Activated CD4-positive, alpha-beta memory T cell treated with anti-CD3 and anti-CD28 coated beads for 36 hours (primary cell): Measurements from ENCODE around the gene LHFPL2. TPM values are rescaled to one million over a fixed set of nuclear protein-coding genes. Genes with fewer than 3 reads are reported as not detected.

Experiments
- CTCF ChIA-PET: fragments of 350-600 bp; sonication (Branson Sonifier 250); formaldehyde crosslinking; loops from one replicate; lab custom pipeline; 2021; ENCODE audit warnings: antibody characterized with exemption, inconsistent platforms; lab: Charles Lee
- POLR2A ChIA-PET: fragments of 350-600 bp; sonication (Branson Sonifier 250); formaldehyde crosslinking; loops from one replicate; lab custom pipeline; 2021; ENCODE audit warnings: antibody characterized with exemption; lab: Charles Lee
- DNase-seq: peaks from one replicate; pipeline ENCODE4 v3.0.0-alpha.2; 2020
- H3K27ac Mint-ChIP-seq: one replicate; pipeline ENCODE4 v1.8.0; 2021; ENCODE audit warnings: mixed read lengths
- H3K27me3 Mint-ChIP-seq: one replicate; pipeline ENCODE4 v1.8.0; 2021; ENCODE audit warnings: mixed read lengths
- H3K36me3 Mint-ChIP-seq: one replicate; pipeline ENCODE4 v1.8.0; 2021; ENCODE audit warnings: mixed read lengths
- H3K4me1 Mint-ChIP-seq: one replicate; pipeline ENCODE4 v1.8.0; 2021; ENCODE audit warnings: low read depth, mixed read lengths
- H3K4me3 Mint-ChIP-seq: one replicate; pipeline ENCODE4 v1.8.0; 2021; ENCODE audit warnings: mild to moderate bottlenecking, mixed read lengths
- H3K9me3 Mint-ChIP-seq: one replicate; pipeline ENCODE4 v1.8.0; 2021; ENCODE audit warnings: mixed read lengths
- intact Hi-C: fragments of 100-400 bp; cut with micrococcal nuclease; formaldehyde crosslinking; loops from one replicate; pipeline ENCODE4 v1.15.1; 2023
- total RNA-seq, 2 experiments: library from RNA; stranded (reverse); gene quantifications; one replicate each; pipeline ENCODE4 v1.2.3, GENCODE V29; 2021

Gene LHFPL2
- total RNA-seq, 2 experiments from 2014 or later, result 0.05 to 0.19 TPM

GRCh38 chr5:78649211-78649695, 681 bp upstream of the LHFPL2 start:
- no peaks in the 10 kb centered on the region for H3K9me3 Mint-ChIP-seq
- peaks cover 8% of the 10 kb centered on the region for H3K4me1 Mint-ChIP-seq
- peaks cover 46% of the 10 kb centered on the region for H3K27me3 Mint-ChIP-seq
- ChIA-PET POLR2A (no interaction called here), CTCF (no interaction called here)
- H3K27ac Mint-ChIP-seq, result no peak overlapping the region
- peak overlapping the region; percentile 11 for H3K4me3 Mint-ChIP-seq
- intact Hi-C loops, result no loop called here
- H3K36me3 Mint-ChIP-seq, result no peaks in the 10 kb centered on the region
- no peak for DNase-seq

GRCh38 chr5:78647838-78648358, 674 bp downstream of the LHFPL2 start:
- peaks cover 44% of the 10 kb centered on the region for H3K27me3 Mint-ChIP-seq
- CTCF ChIA-PET, result no interaction called here

DNA sequence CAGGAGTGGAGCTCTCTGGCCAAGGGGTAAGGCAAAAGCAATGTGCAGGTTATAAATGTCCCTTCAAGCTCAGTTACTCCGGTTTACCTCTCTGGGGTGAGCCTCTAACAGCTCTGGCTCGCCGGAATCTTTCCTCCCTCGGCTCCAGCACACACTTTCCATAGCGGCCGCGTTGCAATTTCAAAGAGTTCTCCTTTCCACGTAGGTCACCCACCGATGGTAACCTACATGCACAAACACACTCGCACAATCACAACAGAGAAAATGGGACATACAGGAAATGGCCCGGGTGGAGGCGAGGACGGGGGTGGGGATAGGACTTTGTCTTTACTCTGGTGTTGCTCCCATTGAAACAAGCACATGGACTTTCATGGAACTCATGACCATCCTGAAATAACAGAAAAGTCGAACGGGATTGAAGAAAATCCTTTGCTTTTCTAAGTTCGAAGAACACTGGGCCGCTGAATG, 1.2 kb downstream of the LHFPL2 start:
- ChIA-PET CTCF (no interaction called here), POLR2A (no interaction called here)
- Mint-ChIP-seq H3K27me3 (peaks cover 48% of the 10 kb centered on the region), H3K36me3 (no peaks in the 10 kb centered on the region), H3K4me3 (peak overlapping the region; percentile 61), H3K4me1 (peaks cover 8% of the 10 kb centered on the region), H3K27ac (no peak overlapping the region), H3K9me3 (no peaks in the 10 kb centered on the region)
- DNase-seq, result peak; percentile 16
- intact Hi-C loops, result no loop called here

More at GRCh38 chr5:78647838-78648358, 674 bp downstream of the LHFPL2 start:
- POLR2A ChIA-PET, result no interaction called here
- DNase-seq, result no peak
- intact Hi-C loops, result no loop called here
- Mint-ChIP-seq H3K27ac (no peak overlapping the region), H3K4me1 (peaks cover 8% of the 10 kb centered on the region), H3K4me3 (peak overlapping the region; percentile 61), H3K36me3 (no peaks in the 10 kb centered on the region), H3K9me3 (no peaks in the 10 kb centered on the region)

DNA sequence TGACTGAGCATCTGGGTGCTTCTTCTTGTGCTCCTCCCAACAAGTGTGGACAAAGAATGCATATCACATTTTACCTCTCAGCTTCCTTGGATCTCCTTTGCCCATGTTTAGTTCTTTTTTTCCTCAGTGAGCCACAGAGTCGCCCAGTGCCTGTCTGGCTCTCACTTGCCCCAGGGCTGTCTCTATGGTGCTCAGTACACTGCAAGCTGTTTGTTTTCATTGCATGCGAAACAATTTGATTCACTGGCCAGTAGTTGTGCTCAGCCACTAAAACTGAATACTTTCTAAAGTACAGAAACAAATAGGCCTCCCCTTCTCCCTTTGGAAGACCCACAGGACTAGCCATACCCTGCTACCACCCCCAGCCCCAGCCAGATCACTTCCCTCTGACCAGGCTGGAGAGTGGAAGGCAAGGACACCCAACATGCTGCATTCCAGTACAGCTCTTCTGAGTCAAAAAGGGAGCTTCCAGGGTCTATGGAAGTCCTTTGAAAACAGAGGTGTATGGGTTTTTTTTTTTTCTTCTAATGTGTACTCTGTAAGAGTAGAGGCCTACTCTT, 3.8 kb downstream of the LHFPL2 start:
- peaks cover 36% of the 10 kb centered on the region for H3K27me3 Mint-ChIP-seq
- ChIA-PET POLR2A (no interaction called here), CTCF (no interaction called here)
- peaks cover 8% of the 10 kb centered on the region for H3K4me1 Mint-ChIP-seq
- no peak overlapping the region for H3K4me3 Mint-ChIP-seq
- DNase-seq, result no peak
- no peak overlapping the region for H3K27ac Mint-ChIP-seq
- intact Hi-C loops, result no loop called here
- H3K9me3 Mint-ChIP-seq, result no peaks in the 10 kb centered on the region
- H3K36me3 Mint-ChIP-seq, result no peaks in the 10 kb centered on the region

- no peaks in the 10 kb centered on the region for H3K9me3 Mint-ChIP-seq
- ChIA-PET CTCF (no interaction called here), POLR2A (no interaction called here)
- no peak overlapping the region for H3K4me3 Mint-ChIP-seq
- intact Hi-C loops, result no loop called here
- peaks cover 8% of the 10 kb centered on the region for H3K4me1 Mint-ChIP-seq
- DNase-seq, result no peak
- H3K36me3 Mint-ChIP-seq, result no peaks in the 10 kb centered on the region
- no peak overlapping the region for H3K27ac Mint-ChIP-seq
- H3K27me3 Mint-ChIP-seq, result peaks cover 33% of the 10 kb centered on the region
These were observed 4.4 kb downstream of the LHFPL2 start for GRCh38 chr5:78644129-78644528.

GRCh38 chr5:78642701-78643100, 5.9 kb downstream of the LHFPL2 start:
- POLR2A ChIA-PET, result no interaction called here
- H3K27ac Mint-ChIP-seq, result no peak overlapping the region
- H3K4me3 Mint-ChIP-seq, result no peak overlapping the region

GRCh38 chr5:78640662-78641474, 7.7 kb downstream of the LHFPL2 start:
- peaks cover 19% of the 10 kb centered on the region for H3K27me3 Mint-ChIP-seq
- DNase-seq, result no peak
- no peaks in the 10 kb centered on the region for H3K9me3 Mint-ChIP-seq
- intact Hi-C loops, result no loop called here
- ChIA-PET CTCF (interaction anchor here (0.7 kb wide), 1 partner anchor 316 kb away, joined by 3 read pairs; no protein-coding TSS in a partner anchor), POLR2A (no interaction called here)
- no peak overlapping the region for H3K27ac Mint-ChIP-seq
- H3K36me3 Mint-ChIP-seq, result no peaks in the 10 kb centered on the region
- no peaks in the 10 kb centered on the region for H3K4me1 Mint-ChIP-seq
- no peak overlapping the region for H3K4me3 Mint-ChIP-seq

More at GRCh38 chr5:78642701-78643100, 5.9 kb downstream of the LHFPL2 start:
- intact Hi-C loops, result no loop called here
- CTCF ChIA-PET, result no interaction called here
- Mint-ChIP-seq H3K4me1 (peaks cover 7% of the 10 kb centered on the region), H3K36me3 (no peaks in the 10 kb centered on the region), H3K9me3 (no peaks in the 10 kb centered on the region), H3K27me3 (peaks cover 32% of the 10 kb centered on the region)
- DNase-seq, result no peak

DNA sequence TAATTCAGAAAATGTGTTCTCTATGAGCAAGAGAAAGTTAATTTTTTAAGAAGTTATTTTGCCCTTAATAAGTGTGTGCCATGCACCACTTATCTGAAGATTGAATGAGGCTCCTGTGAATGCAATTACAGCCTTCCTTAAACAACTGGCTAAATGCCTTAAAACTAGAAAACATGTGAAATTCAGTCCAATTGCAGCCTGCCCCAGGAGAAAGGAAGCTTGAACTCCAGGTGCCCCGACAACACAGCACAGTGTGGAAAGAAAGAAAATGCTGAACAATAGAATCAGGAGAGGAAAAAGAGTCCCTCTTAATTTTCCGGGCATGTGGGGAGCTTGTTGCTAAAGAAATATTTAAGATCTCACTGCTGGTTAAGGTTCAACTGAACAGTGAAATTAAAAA, 8.8 kb downstream of the LHFPL2 start:
- ChIA-PET POLR2A (no interaction called here), CTCF (no interaction called here)
- H3K4me3 Mint-ChIP-seq, result no peak overlapping the region
- H3K4me1 Mint-ChIP-seq, result no peaks in the 10 kb centered on the region
- H3K9me3 Mint-ChIP-seq, result no peaks in the 10 kb centered on the region
- intact Hi-C loops, result no loop called here
- peaks cover 16% of the 10 kb centered on the region for H3K27me3 Mint-ChIP-seq
- DNase-seq, result no peak
- H3K36me3 Mint-ChIP-seq, result no peaks in the 10 kb centered on the region
- H3K27ac Mint-ChIP-seq, result no peak overlapping the region

- POLR2A ChIA-PET, result no interaction called here
- Mint-ChIP-seq H3K9me3 (no peaks in the 10 kb centered on the region), H3K36me3 (no peaks in the 10 kb centered on the region), H3K4me3 (no peak overlapping the region), H3K4me1 (no peaks in the 10 kb centered on the region), H3K27ac (no peak overlapping the region), H3K27me3 (peaks cover 14% of the 10 kb centered on the region)
- CTCF ChIA-PET, result no interaction called here
- DNase-seq, result no peak
- intact Hi-C loops, result no loop called here
These were observed 9.5 kb downstream of the LHFPL2 start for GRCh38 chr5:78638973-78639669.

DNA sequence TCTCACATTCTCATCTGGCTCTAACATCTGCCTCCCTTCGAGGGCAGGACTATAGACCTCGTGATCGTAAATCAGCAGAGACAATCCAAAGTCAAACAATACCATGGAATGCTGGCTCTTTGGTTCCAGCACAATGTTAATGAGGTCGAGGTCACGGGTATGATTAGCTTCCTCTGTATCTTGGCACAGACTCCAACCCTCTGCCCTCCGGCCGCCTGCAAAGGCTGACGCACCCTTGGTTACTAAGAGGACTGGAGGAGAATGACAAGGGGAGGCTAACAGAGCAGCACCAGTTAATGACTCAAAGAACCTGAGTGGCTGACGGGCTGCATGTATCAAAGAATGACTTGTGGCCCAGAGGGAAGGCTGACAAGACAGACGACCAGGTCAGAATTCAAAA, 10.1 kb downstream of the LHFPL2 start:
- Mint-ChIP-seq H3K36me3 (no peaks in the 10 kb centered on the region), H3K27me3 (peaks cover 13% of the 10 kb centered on the region)
- intact Hi-C loops, result no loop called here

DNA sequence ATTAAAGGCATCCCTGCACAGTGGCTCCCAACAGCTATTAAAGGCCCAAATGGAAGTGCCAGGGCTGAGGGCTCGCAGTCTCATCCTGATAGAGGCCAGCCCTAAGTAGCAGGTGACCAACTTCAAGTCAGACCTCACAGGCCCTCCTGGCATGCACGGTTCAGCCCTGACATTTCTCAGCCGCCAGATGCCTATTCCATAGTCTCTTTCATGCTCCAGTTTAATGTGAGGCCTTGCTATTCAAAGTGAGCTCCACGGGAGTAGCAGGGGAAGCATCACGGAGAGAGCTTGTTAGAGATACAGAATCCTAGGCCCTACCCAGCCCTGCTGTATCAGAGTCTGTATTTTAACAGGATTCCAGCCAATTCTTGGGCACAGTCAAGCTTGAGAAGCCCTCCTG, 11.1 kb downstream of the LHFPL2 start:
- H3K4me1 Mint-ChIP-seq, result no peaks in the 10 kb centered on the region
- no peaks in the 10 kb centered on the region for H3K9me3 Mint-ChIP-seq
- H3K36me3 Mint-ChIP-seq, result no peaks in the 10 kb centered on the region
- H3K27me3 Mint-ChIP-seq, result peaks cover 8% of the 10 kb centered on the region
- no peak overlapping the region for H3K27ac Mint-ChIP-seq
- no peak overlapping the region for H3K4me3 Mint-ChIP-seq
- no peak for DNase-seq
- ChIA-PET CTCF (no interaction called here), POLR2A (no interaction called here)
- intact Hi-C loops, result no loop called here

More for the DNA sequence above, 10.1 kb downstream of the LHFPL2 start:
- no peaks in the 10 kb centered on the region for H3K9me3 Mint-ChIP-seq
- no peak overlapping the region for H3K4me3 Mint-ChIP-seq
- no peak overlapping the region for H3K27ac Mint-ChIP-seq
- POLR2A ChIA-PET, result no interaction called here
- no peaks in the 10 kb centered on the region for H3K4me1 Mint-ChIP-seq
- CTCF ChIA-PET, result no interaction called here
- no peak for DNase-seq

GRCh38 chr5:78636682-78637081, 11.9 kb downstream of the LHFPL2 start:
- H3K4me3 Mint-ChIP-seq, result no peak overlapping the region
- H3K4me1 Mint-ChIP-seq, result no peaks in the 10 kb centered on the region
- H3K36me3 Mint-ChIP-seq, result no peaks in the 10 kb centered on the region
- CTCF ChIA-PET, result no interaction called here
- H3K27ac Mint-ChIP-seq, result no peak overlapping the region
- peaks cover 9% of the 10 kb centered on the region for H3K27me3 Mint-ChIP-seq
- intact Hi-C loops, result no loop called here
- H3K9me3 Mint-ChIP-seq, result no peaks in the 10 kb centered on the region
- DNase-seq, result no peak
- POLR2A ChIA-PET, result no interaction called here
